Body of pancreas (tissue), 4 donors: ENCODE measurements around the gene CERK. TPM values are rescaled to one million over a fixed set of nuclear protein-coding genes. Genes with fewer than 3 reads are reported as not detected.

Experiments used
- ATAC-seq: fragments of 150-250 bp; one replicate; pipeline ENCODE4 v1.9.1; 2016
- DNase-seq, 4 donors: peaks; one replicate each; pipeline ENCODE4 v3.0.0-alpha.2; 2019
- H3K27ac ChIP-seq, 4 donors: fragments of 200-600 bp; sonication (generic); 1 replicate in 3 of 4; 2 replicates in 1 of 4; pipeline versions ENCODE4 v1.5.1 to v1.6.1; 2016 to 2019; ENCODE audit warnings: mild to moderate bottlenecking in 1 of 4, mixed read lengths in 1 of 4, moderate library complexity in 1 of 4
- H3K27me3 ChIP-seq, 2 donors: fragments of 200-600 bp; sonication (generic); one replicate each; pipeline ENCODE4 v1.6.0; 2016; ENCODE audit warnings: mild to moderate bottlenecking in 1 of 2
- H3K36me3 ChIP-seq, 2 donors: fragments of 200-600 bp; sonication (generic); replicated peaks in 1 of 2; 2 replicates each; pipeline ENCODE4 v1.5.1; 2016; ENCODE audit warnings: low read depth in 2 of 2; ENCODE audit not compliant: insufficient read depth in 1 of 2
- H3K4me1 ChIP-seq: fragments of 200-600 bp; sonication (generic); one replicate; pipeline ENCODE4 v1.6.0; 2016
- H3K4me3 ChIP-seq, 2 donors: fragments of 200-600 bp; sonication (generic); 1 replicate in 1 of 2; 2 replicates in 1 of 2; pipeline ENCODE4 v1.5.1; 2016 to 2019
- H3K9me3 ChIP-seq, 3 donors: fragments of 200-600 bp; sonication (generic); 1 replicate in 2 of 3; 2 replicates in 1 of 3; pipeline ENCODE4 v1.5.1; 2016
- CTCF ChIP-seq, 7 experiments: fragments of 450-650 bp in 4 of 7; fragments of 200-600 bp in 3 of 7; sonication (generic) in 3 of 7; IDR thresholded peaks; one replicate each; pipeline ENCODE4 v1.5.1; 2016 to 2019; ENCODE audit warnings: antibody characterized with exemption in 7 of 7
- POLR2A ChIP-seq, 3 donors: fragments of 450-650 bp; IDR thresholded peaks; one replicate each; pipeline ENCODE4 v1.6.1; 2016; ENCODE audit warnings: antibody characterized with exemption in 3 of 3, mild to moderate bottlenecking in 2 of 3
- WGBS, 2 donors: methylation state at CpG; one replicate each; pipeline ENCODE4 v1.1.5; 2017; 5-methylcytosine and 5-hydroxymethylcytosine counted together
- intact Hi-C: fragments of 100-400 bp; cut with DNase I; formaldehyde crosslinking; loops from one replicate; pipeline ENCODE4 v1.15.1; 2023
- total RNA-seq, 2 donors: library from RNA; depleted of rRNA; stranded (reverse); fragments of >200 nt; gene quantifications; one replicate each; pipeline ENCODE4 v1.1.0, GENCODE V29; 2016

CERK gene
- total RNA-seq, 2 donors from 2014 or later, result 33.6 to 46.4 TPM

- intact Hi-C loops, result no loop called here
- Histone ChIP-seq H3K9me3 (no peaks in the 10 kb centered on the region), H3K27me3 (no peaks in the 10 kb centered on the region), H3K4me1 (no peaks in the 10 kb centered on the region), H3K27ac (no peak overlapping the region), H3K36me3 (no peaks in the 10 kb centered on the region), H3K4me3 (no peak overlapping the region)
- WGBS, 2 donors, result 97 to 100% methylated on average over 1 to 14 of the region's 15 CpGs
- DNase-seq (no peak), ATAC-seq (no peak)
- TF ChIP-seq POLR2A (IDR thresholded peaks at IDR 0.05) (no peak), CTCF (IDR thresholded peaks at IDR 0.05) (no peak)
Observed at GRCh38 chr22:46676479-46676878, 61.6 kb downstream of the CERK start.

GRCh38 chr22:46675938-46676337 is 62.1 kb downstream of the CERK start:
- WGBS, 2 donors, result 99 to 100% methylated on average over 1 to 12 of the region's 16 CpGs
- DNase-seq (no peak), ATAC-seq (no peak)
- Histone ChIP-seq H3K27me3 (no peaks in the 10 kb centered on the region), H3K4me3 (no peak overlapping the region), H3K4me1 (no peaks in the 10 kb centered on the region), H3K36me3 (no peaks in the 10 kb centered on the region), H3K27ac (no peak overlapping the region), H3K9me3 (no peaks in the 10 kb centered on the region)
- intact Hi-C loops, result no loop called here
- TF ChIP-seq CTCF (IDR thresholded peaks at IDR 0.05) (no peak), POLR2A (IDR thresholded peaks at IDR 0.05) (no peak)

- no peaks in the 10 kb centered on the region for H3K9me3 ChIP-seq
- no peaks in the 10 kb centered on the region for H3K36me3 ChIP-seq
- no peak overlapping the region for H3K27ac ChIP-seq
- H3K4me1 ChIP-seq, result no peaks in the 10 kb centered on the region
- no peak for ATAC-seq
- TF ChIP-seq POLR2A (IDR thresholded peaks at IDR 0.05) (no peak), CTCF (IDR thresholded peaks at IDR 0.05) (no peak)
- H3K4me3 ChIP-seq, result no peak overlapping the region
- 94 to 95% methylated on average over 9 to 13 of the region's 13 CpGs for WGBS, 2 donors
- intact Hi-C loops, result no loop called here
- DNase-seq, result no peak
- no peaks in the 10 kb centered on the region for H3K27me3 ChIP-seq
Observed at GRCh38 chr22:46675479-46675878, 62.6 kb downstream of the CERK start.

DNA sequence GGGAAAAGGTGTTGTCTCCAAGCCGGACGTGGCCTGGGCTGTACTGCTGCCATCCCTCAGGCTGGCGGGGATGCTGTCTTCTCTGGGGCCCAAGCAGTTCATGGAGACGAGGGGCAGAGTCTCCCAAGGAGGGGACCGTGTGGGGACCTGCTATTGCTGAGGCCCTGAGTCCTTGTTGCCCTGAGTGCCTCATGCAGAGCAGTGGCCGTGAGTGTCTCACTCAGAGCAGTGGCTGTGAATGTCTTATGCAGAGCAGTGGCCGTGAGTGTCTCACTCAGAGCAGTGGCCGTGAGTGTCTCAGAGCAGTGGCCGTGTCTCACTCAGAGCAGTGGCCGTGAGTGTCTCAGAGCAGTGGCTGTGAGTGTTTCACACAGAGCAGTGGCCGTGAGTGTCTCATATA is 63.1 kb downstream of the CERK start:
- no peak for TF ChIP-seq CTCF (IDR thresholded peaks at IDR 0.05)
- no peak for TF ChIP-seq POLR2A (IDR thresholded peaks at IDR 0.05)
- Histone ChIP-seq H3K27me3 (no peaks in the 10 kb centered on the region), H3K27ac (no peak overlapping the region), H3K4me1 (no peaks in the 10 kb centered on the region), H3K9me3 (no peaks in the 10 kb centered on the region), H3K36me3 (no peaks in the 10 kb centered on the region), H3K4me3 (no peak overlapping the region)
- WGBS, 2 donors, result 85 to 89% methylated on average over 8 to 11 of the region's 11 CpGs
- no peak for DNase-seq
- intact Hi-C loops, result no loop called here
- ATAC-seq, result no peak

DNA sequence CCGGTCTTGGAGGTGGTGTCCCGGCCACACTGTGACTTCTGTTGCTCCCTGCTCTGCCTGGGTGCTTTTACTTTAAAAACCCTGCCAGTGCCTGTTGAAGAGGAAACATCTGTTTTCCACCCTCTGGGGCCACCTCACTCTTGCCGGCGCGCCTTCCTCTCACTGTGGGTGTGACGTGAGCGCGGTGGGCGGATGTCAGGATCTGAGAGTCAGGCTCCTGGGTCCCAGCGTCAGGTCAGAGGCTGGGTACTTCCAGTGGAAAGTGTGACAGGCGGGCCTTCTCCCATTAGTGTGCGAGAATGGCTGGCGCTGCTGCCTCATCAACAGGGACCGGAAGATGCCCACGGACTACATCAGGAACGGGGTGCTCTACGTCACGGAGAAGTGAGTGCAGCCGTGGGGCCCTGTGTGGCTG is 63.7 kb downstream of the CERK start:
- H3K36me3 ChIP-seq, result no peaks in the 10 kb centered on the region
- intact Hi-C loops, result no loop called here
- WGBS, 2 donors, result 72 to 78% methylated on average over 13 to 16 of the region's 19 CpGs
- no peak overlapping the region for H3K27ac ChIP-seq
- no peaks in the 10 kb centered on the region for H3K27me3 ChIP-seq
- no peaks in the 10 kb centered on the region for H3K9me3 ChIP-seq
- H3K4me3 ChIP-seq, result no peak overlapping the region
- H3K4me1 ChIP-seq, result no peaks in the 10 kb centered on the region
- ATAC-seq (no peak), DNase-seq (peak in 2 of 4 donors; percentile 32 to 51)
- no peak for TF ChIP-seq POLR2A (IDR thresholded peaks at IDR 0.05)
- TF ChIP-seq CTCF (IDR thresholded peaks at IDR 0.05), result no peak
